H1 (cell line): ENCODE measurements around the gene PGAM2. TPM values are rescaled to one million over a fixed set of nuclear protein-coding genes. Genes with fewer than 3 reads are reported as not detected.

Experiments
- CEBPB ChIP-seq: IDR thresholded peaks from 2 replicates; pipeline ENCODE4 v1.6.1; 2012; ENCODE audit warnings: low read depth, low read length
- GABPA ChIP-seq: IDR thresholded peaks from 2 replicates; pipeline ENCODE4 v1.6.1; 2011; ENCODE audit warnings: mild to moderate bottlenecking, low read length, moderate library complexity, borderline replicate concordance; ENCODE audit not compliant: insufficient read depth
- polyA plus RNA-seq, 7 experiments: library from polyadenylated mRNA; depleted of rRNA in 3 of 7; stranded (reverse) in 5 of 7; unstranded in 2 of 7; fragments of >200 nt in 5 of 7; fragments of 200-250 nt in 2 of 7; gene quantifications; 1 replicate in 5 of 7; 2 replicates in 1 of 7; 4 replicates in 1 of 7; pipeline versions ENCODE4 v1.2.1 to v1.2.3, GENCODE V29; 2011 to 2013; ENCODE audit warnings: missing spikeins in 2 of 7, mixed read lengths in 2 of 7
- total RNA-seq: library from RNA; stranded (reverse); fragmentation: NEBNext Ultra II Directional; extraction: Animal tissue kit (Norgen Biotek cat#: 25700); gene quantifications from 2 replicates; pipeline ENCODE4 v1.2.1, GENCODE V29; 2021

The PGAM2 gene
- total and polyA plus RNA-seq, 2 of the 8 experiments (the other 6 are each of a cell fraction or from before 2014, with no cell fraction given): 2.1 to 2.9 TPM

- no peak for TF ChIP-seq GABPA
- TF ChIP-seq CEBPB: no peak
Observed at GRCh38 chr7:44079331-44080021, 14.1 kb upstream of the PGAM2 start (continued).
